Upper lobe of left lung (tissue), 6 donors: ENCODE measurements around the gene EREG. TPM values are rescaled to one million over a fixed set of nuclear protein-coding genes. Genes with fewer than 3 reads are reported as not detected.

Source experiments
- ATAC-seq, 2 donors: fragments of 200-7000 bp; cut with Tn5 transposase; one replicate each; pipeline ENCODE4 v1.9.1; 2022; ENCODE audit warnings: mild to moderate bottlenecking in 2 of 2, moderate library complexity in 2 of 2; ENCODE audit not compliant: low FRiP score in 2 of 2
- DNase-seq, 2 donors: peaks; one replicate each; pipeline ENCODE4 v3.0.0-alpha.2; 2019 to 2020
- H3K27ac ChIP-seq, 4 donors: fragments of 200-600 bp; sonication (generic); one replicate each; pipeline ENCODE4 v1.5.1; 2016 to 2019
- H3K27me3 ChIP-seq, 4 donors: fragments of 200-600 bp; sonication (generic); one replicate each; pipeline ENCODE4 v1.5.1; 2017 to 2019
- H3K36me3 ChIP-seq, 4 donors: fragments of 200-600 bp; sonication (generic); one replicate each; pipeline ENCODE4 v1.5.1; 2016 to 2019
- H3K4me1 ChIP-seq, 4 donors: fragments of 200-600 bp; sonication (generic); one replicate each; pipeline ENCODE4 v1.5.1; 2018 to 2019
- H3K4me3 ChIP-seq, 4 donors: fragments of 200-600 bp; sonication (generic); one replicate each; pipeline ENCODE4 v1.5.1; 2017 to 2019; ENCODE audit warnings: mild to moderate bottlenecking in 2 of 4, moderate library complexity in 1 of 4
- H3K9me3 ChIP-seq, 4 donors: fragments of 200-600 bp; sonication (generic); one replicate each; pipeline ENCODE4 v1.5.1; 2018 to 2019
- EP300 ChIP-seq, 4 donors: sonication (generic); formaldehyde crosslinking; IDR thresholded peaks; one replicate each; pipeline ENCODE4 v1.5.1; 2017; ENCODE audit warnings: antibody characterized with exemption in 4 of 4, control low read depth in 2 of 4
- POLR2A ChIP-seq, 4 donors: fragments of 450-650 bp; IDR thresholded peaks; one replicate each; pipeline ENCODE4 v1.5.1; 2016 to 2017; ENCODE audit warnings: antibody characterized with exemption in 4 of 4, mild to moderate bottlenecking in 2 of 4
- POLR2AphosphoS5 ChIP-seq, 2 donors: sonication (generic); formaldehyde crosslinking; IDR thresholded peaks; one replicate each; pipeline ENCODE4 v1.5.1; 2017; ENCODE audit warnings: antibody characterized with exemption in 2 of 2
- WGBS, 2 donors: methylation state at CpG; one replicate each; pipeline ENCODE4 v1.1.5; 2017 to 2018; 5-methylcytosine and 5-hydroxymethylcytosine counted together
- total RNA-seq, 6 donors: library from RNA; depleted of rRNA in 4 of 6; stranded (reverse); fragments of >200 nt in 4 of 6; gene quantifications; one replicate each; pipeline versions ENCODE4 v1.1.0 to v1.2.1, GENCODE V29; 2016 to 2021
- TF ChIP-seq, protein P1 (sequence below), 6 experiments: fragments of 450-650 bp in 4 of 6; fragments of 200-600 bp in 2 of 6; sonication (generic) in 2 of 6; IDR thresholded peaks; one replicate each; pipeline ENCODE4 v1.5.1; 2016 to 2019; ENCODE audit warnings: antibody characterized with exemption in 6 of 6
- donor health status: DM: no; HTN: no; CAD: no; lungs with moderate emphysema.
- donor health status: DM: no; HTN: yes; CAD: no; lungs with severe emphysema.

EREG gene, protein sequence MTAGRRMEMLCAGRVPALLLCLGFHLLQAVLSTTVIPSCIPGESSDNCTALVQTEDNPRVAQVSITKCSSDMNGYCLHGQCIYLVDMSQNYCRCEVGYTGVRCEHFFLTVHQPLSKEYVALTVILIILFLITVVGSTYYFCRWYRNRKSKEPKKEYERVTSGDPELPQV
- 1 to 10 TPM in 5 of 6 donors, under 1 TPM in 1; 0.94 to 3.7 (median 1.1) TPM for total RNA-seq

DNA sequence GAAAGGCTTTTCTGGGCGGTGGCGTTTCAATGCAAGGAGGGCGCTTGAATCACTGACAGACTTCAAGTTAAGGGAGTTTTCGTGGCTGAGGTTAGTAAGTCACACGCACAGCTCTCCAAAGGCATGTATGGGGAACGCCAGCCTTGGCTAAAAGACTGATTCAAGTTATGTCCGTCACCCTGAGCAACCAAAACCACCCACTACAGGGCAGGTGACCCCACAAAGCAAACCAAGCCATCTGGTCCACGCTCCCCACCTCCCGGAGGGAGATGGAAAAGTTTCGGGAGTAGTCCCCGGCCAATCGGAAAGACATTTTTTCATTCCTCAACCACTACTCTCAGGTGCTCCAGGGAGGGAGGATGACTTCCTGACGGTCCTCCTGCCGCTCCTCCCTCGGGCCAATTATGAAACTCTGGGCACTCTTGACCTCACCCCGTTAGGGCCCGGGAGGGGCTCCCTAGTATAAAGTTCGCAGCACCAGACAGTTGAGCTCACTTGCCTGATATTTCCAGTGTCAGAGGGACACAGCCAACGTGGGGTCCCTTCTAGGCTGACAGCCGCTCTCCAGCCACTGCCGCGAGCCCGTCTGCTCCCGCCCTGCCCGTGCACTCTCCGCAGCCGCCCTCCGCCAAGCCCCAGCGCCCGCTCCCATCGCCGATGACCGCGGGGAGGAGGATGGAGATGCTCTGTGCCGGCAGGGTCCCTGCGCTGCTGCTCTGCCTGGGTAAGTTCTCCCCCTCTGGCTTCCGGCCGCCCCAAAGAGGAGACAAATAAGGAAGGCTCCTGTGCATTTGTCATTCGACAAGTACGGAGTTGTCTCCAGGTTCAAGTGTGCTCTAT, at the start of gene EREG:
Gene EREG (plus strand): TSS at position 494 of the 840 bp plus-strand sequence. CDS start 164 bp downstream, at position 658.
- Histone ChIP-seq H3K4me1 (peaks cover 9 to 21% (median 14%) of the 10 kb centered on the region in 4 donors), H3K36me3 (no peaks in the 10 kb centered on the region), H3K9me3 (no peaks in the 10 kb centered on the region), H3K27me3 (peaks cover 0 to 8% (median 3%) of the 10 kb centered on the region in 4 donors), H3K27ac (no peak within 1 kb of the TSS), H3K4me3 (peak within 1 kb of the TSS; percentile 26 to 47 (median 37))
- DNase-seq, result peak; percentile 44 to 87
- TF ChIP-seq EP300 (IDR thresholded peaks at IDR 0.05) (no peak), POLR2AphosphoS5 (IDR thresholded peaks at IDR 0.05) (no peak), POLR2A (IDR thresholded peaks at IDR 0.05) (no peak)
- TF ChIP-seq, protein P1, sequence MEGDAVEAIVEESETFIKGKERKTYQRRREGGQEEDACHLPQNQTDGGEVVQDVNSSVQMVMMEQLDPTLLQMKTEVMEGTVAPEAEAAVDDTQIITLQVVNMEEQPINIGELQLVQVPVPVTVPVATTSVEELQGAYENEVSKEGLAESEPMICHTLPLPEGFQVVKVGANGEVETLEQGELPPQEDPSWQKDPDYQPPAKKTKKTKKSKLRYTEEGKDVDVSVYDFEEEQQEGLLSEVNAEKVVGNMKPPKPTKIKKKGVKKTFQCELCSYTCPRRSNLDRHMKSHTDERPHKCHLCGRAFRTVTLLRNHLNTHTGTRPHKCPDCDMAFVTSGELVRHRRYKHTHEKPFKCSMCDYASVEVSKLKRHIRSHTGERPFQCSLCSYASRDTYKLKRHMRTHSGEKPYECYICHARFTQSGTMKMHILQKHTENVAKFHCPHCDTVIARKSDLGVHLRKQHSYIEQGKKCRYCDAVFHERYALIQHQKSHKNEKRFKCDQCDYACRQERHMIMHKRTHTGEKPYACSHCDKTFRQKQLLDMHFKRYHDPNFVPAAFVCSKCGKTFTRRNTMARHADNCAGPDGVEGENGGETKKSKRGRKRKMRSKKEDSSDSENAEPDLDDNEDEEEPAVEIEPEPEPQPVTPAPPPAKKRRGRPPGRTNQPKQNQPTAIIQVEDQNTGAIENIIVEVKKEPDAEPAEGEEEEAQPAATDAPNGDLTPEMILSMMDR (IDR thresholded peaks at IDR 0.05), result no peak
- 5 to 12% methylated on average over 18 to 40 of the region's 40 CpGs for WGBS, 2 donors
- ATAC-seq, result peak; percentile 65 to 78

DNA sequence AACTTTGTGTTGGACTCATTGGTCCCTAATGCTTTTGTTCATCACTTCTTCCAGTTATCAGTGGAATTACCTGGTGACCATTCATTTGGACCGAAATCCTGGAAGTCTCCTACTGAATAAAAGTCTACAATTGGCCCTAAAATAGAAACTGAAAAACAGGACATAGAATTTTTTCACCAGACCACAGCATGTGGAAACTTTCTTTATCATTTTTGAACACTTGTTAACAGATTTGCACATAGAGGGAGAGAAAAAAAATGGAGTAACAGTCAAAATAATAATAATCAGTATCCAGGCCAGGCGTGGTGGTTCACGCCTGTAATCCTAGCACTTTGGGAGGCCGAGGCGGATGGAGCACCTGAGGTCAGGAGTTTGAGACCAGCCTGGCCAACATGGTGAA, 49.6 kb upstream of the EREG start:
- H3K4me1 ChIP-seq, result no peaks in the 10 kb centered on the region
- TF ChIP-seq EP300 (IDR thresholded peaks at IDR 0.05), result no peak
- TF ChIP-seq POLR2A (IDR thresholded peaks at IDR 0.05), result no peak
- no peak for TF ChIP-seq POLR2AphosphoS5 (IDR thresholded peaks at IDR 0.05)
- TF ChIP-seq, protein P1 (IDR thresholded peaks at IDR 0.05), result no peak
- ATAC-seq (no peak), DNase-seq (no peak)
- H3K4me3 ChIP-seq, result no peak overlapping the region
- H3K27me3 ChIP-seq, result no peaks in the 10 kb centered on the region
- H3K36me3 ChIP-seq, result no peaks in the 10 kb centered on the region
- WGBS, 2 donors, result 83 to 89% methylated on average over 5 of the region's 5 CpGs
- no peaks in the 10 kb centered on the region for H3K9me3 ChIP-seq
- no peak overlapping the region for H3K27ac ChIP-seq

DNA sequence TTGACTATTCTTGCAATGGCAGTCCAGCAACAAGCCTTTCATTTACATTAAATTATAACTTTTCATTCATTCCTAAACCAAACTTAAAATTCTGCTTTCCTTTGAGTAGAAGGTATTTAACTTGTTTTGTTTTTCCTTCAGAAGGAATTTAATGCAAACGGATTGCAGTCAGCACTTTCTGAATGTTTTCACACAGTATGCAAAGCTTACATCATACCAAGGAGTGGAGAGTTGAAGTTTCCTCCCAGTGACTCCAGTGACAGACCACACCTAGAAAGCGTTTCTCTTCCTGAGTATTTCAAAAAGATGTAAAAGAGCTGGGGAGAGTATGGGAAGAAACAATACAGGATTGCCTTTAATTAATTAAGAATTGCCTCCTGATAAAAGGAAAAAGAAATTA, 48.5 kb upstream of the EREG start:
- 35% methylated on average over 2 of the region's 2 CpGs for WGBS, 2 donors
- DNase-seq (no peak), ATAC-seq (no peak)
- no peak overlapping the region for H3K4me3 ChIP-seq
- no peaks in the 10 kb centered on the region for H3K36me3 ChIP-seq
- no peak overlapping the region for H3K27ac ChIP-seq
- TF ChIP-seq EP300 (IDR thresholded peaks at IDR 0.05), result no peak
- TF ChIP-seq POLR2AphosphoS5 (IDR thresholded peaks at IDR 0.05), result no peak
- no peaks in the 10 kb centered on the region for H3K4me1 ChIP-seq
- H3K27me3 ChIP-seq, result no peaks in the 10 kb centered on the region
- H3K9me3 ChIP-seq, result no peaks in the 10 kb centered on the region

DNA sequence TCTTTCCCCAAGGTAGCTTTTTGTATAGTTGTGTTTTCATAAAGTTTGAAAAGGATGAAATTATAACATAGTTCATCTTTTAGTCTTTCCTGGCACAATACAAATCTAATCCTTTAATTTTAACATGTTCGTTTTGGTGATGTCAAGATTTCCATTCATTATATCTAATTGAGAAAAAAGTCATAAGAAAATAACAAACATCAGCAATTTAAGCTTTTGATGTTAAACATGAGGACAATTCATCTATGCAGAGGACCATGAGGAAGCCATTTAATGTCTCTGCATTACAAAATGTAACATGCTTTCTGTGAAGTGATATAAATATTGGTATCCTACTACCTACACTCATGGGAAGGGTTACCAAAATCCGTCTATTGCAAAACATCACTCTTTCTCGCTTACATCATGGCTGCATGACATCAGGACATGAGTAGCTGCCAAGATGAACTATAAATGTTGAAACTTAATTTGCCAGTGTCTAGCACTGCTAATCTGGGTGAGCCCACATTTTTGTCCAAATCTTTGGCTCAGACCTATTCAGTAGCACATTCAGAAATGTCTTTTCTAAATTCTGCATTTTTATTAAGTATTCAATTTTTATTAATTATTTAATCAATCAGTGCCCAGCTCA, 47.2 kb upstream of the EREG start:
- ATAC-seq (peak in 1 of 2 donors; percentile 69), DNase-seq (no peak)
- no peaks in the 10 kb centered on the region for H3K36me3 ChIP-seq
- no peak for TF ChIP-seq POLR2AphosphoS5 (IDR thresholded peaks at IDR 0.05)
- TF ChIP-seq POLR2A (IDR thresholded peaks at IDR 0.05), result no peak
- TF ChIP-seq EP300 (IDR thresholded peaks at IDR 0.05), result no peak
- TF ChIP-seq, protein P1 (IDR thresholded peaks at IDR 0.05), result no peak
- 66 to 67% methylated on average over 3 of the region's 3 CpGs for WGBS, 2 donors
- no peaks in the 10 kb centered on the region for H3K9me3 ChIP-seq
- H3K4me1 ChIP-seq, result no peaks in the 10 kb centered on the region
- H3K27me3 ChIP-seq, result no peaks in the 10 kb centered on the region
- H3K4me3 ChIP-seq, result no peak overlapping the region
- H3K27ac ChIP-seq, result no peak overlapping the region

DNA sequence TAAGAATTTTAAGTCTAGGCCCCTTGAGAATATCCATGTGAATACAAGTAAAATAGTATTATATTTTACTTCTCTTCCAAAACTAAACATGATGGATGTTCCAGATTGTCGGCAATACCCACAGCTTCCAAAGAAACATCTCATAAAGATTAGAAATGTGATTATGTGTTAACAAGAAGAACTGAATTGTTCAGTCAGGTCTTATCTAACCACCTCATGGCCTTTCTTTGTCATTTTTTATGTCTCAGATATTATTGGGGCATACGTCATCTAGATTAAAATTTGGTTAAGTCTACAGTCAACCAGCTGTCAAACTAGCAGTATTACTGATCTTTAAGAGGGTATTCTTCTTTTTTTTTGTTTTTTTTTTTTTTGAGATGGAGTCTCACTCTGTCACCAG, 46.7 kb upstream of the EREG start:
- TF ChIP-seq EP300 (IDR thresholded peaks at IDR 0.05) (no peak), POLR2A (IDR thresholded peaks at IDR 0.05) (no peak), POLR2AphosphoS5 (IDR thresholded peaks at IDR 0.05) (no peak)
- TF ChIP-seq, protein P1 (IDR thresholded peaks at IDR 0.05), result no peak
- WGBS, 2 donors, result 81 to 82% methylated on average over 2 of the region's 2 CpGs

More for the DNA sequence above, 46.7 kb upstream of the EREG start:
- no peaks in the 10 kb centered on the region for H3K36me3 ChIP-seq
- no peak overlapping the region for H3K4me3 ChIP-seq
- H3K27me3 ChIP-seq, result no peaks in the 10 kb centered on the region
- H3K4me1 ChIP-seq, result no peaks in the 10 kb centered on the region
- H3K9me3 ChIP-seq, result no peaks in the 10 kb centered on the region
- no peak for DNase-seq
- ATAC-seq, result peak in 1 of 2 donors; percentile 42
- no peak overlapping the region for H3K27ac ChIP-seq
